Mammary epithelial cell (primary cell): ENCODE results near the gene ZNF597.
A peak's percentile ranks its signal among the peaks of the same experiment; 100 is the strongest.

Experiments used
- CTCF ChIP-seq, 2 donors: IDR thresholded peaks in 1 of 2; conservative IDR thresholded peaks in 1 of 2; 2 replicates each; pipeline ENCODE4 v1.5.1; 2011 to 2012; ENCODE audit warnings: inconsistent platforms in 2 of 2, low read length in 2 of 2, mild to moderate bottlenecking in 2 of 2, control low read depth in 1 of 2, low read depth in 1 of 2; ENCODE audit not compliant: insufficient read depth in 1 of 2; ENCODE audit errors: extremely low read depth in 1 of 2
- EZH2 ChIP-seq: IDR thresholded peaks from 2 replicates; pipeline ENCODE4 v1.6.1; 2012; ENCODE audit warnings: low read length, inconsistent platforms, borderline replicate concordance

- TF ChIP-seq CTCF (conservative IDR thresholded peaks at IDR 0.05 in 1 of 2, IDR thresholded peaks at IDR 0.05 in 1 of 2; ENCODE audit: extremely low read depth in 1 of 2, insufficient read depth in 1 of 2, low read depth in 1 of 2, low read length in 2 of 2) = peak in 1 of 2 donors; percentile 54
- TF ChIP-seq EZH2 = no peak
Observed at GRCh38 chr16:3457434-3458252, 14.3 kb upstream of the ZNF597 start.
